Measurements from ENCODE around the gene CDC6.
"Not testable (repeated sequence)": the region's sequence is repeated elsewhere in the genome, so short reads cannot be mapped to it uniquely, and the experiment has no call there.

Gene CDC6

DNA sequence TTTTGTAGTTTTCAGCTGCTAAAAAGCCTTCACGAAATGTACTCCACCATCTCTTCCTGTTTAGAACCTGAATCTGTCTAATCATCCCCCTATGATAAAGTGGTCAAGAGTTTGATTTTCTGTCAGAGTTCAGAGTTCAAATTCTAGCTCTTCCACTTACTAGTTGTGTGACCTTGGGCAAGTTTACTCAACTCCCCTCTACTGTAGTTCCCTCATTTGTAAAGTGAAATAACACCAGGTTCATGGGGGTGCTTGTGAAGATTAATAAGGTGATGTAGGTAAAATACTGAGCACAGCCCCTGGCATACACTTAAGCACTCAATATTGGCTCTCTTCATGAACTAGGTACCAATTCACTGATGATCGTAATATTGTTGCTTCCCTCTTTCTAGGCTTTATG lies 1.2 kb upstream of the CDC6 start:
- no peaks in the 10 kb centered on the region for H3K27me3 ChIP-seq (ENCODE audit: control insufficient read depth in 1 of 2, insufficient read depth in 2 of 2, low read length in 2 of 2)
- H3K27ac ChIP-seq (ENCODE audit: low read depth, low read length) = no peak overlapping the region
- H3K4me3 ChIP-seq (ENCODE audit: low read depth in 1 of 2, low read length in 2 of 2) = no peak overlapping the region
- H3K36me3 ChIP-seq (ENCODE audit: control insufficient read depth in 1 of 2, insufficient read depth in 2 of 2, low read length in 2 of 2) = peaks cover 0 to 3% of the 10 kb centered on the region in 2 donors
- H3K4me1 ChIP-seq (ENCODE audit: control insufficient read depth in 1 of 2, insufficient read depth in 2 of 2, low read length in 2 of 2) = peaks cover 20 to 33% of the 10 kb centered on the region in 2 donors
- H3K9ac ChIP-seq (ENCODE audit: low read depth in 1 of 2, low read length in 2 of 2) = no peak overlapping the region
- no peaks in the 10 kb centered on the region for H3K9me3 ChIP-seq (ENCODE audit: control insufficient read depth in 1 of 2, low read length in 2 of 2)

DNA sequence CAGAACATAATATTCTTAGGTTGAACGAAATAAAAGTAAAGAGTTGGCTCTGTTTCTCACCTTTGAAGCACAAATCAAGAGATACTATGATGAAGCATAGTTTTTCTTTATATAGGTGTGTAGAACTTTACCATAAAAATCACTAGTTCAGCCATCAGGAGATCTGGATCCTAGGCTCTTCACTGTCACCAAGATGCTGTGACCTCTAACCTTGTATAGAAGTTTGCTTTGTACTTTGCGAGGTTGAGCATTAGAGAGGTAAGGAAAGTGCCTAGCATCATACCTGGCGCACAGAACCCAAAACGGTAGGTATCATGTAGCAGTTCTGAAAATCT lies 553 bp upstream of the CDC6 start:
- Histone ChIP-seq H3K4me1 (ENCODE audit: control insufficient read depth in 1 of 2, insufficient read depth in 2 of 2, low read length in 2 of 2) (peaks cover 20 to 33% of the 10 kb centered on the region in 2 donors), H3K4me3 (ENCODE audit: low read depth in 1 of 2, low read length in 2 of 2) (peak overlapping the region in 1 of 2 donors; percentile 50), H3K36me3 (ENCODE audit: control insufficient read depth in 1 of 2, insufficient read depth in 2 of 2, low read length in 2 of 2) (peaks cover 0 to 3% of the 10 kb centered on the region in 2 donors), H3K9ac (ENCODE audit: low read depth in 1 of 2, low read length in 2 of 2) (peak overlapping the region in 1 of 2 donors; percentile 8), H3K27ac (ENCODE audit: low read depth, low read length) (no peak overlapping the region), H3K9me3 (ENCODE audit: control insufficient read depth in 1 of 2, low read length in 2 of 2) (no peaks in the 10 kb centered on the region), H3K27me3 (ENCODE audit: control insufficient read depth in 1 of 2, insufficient read depth in 2 of 2, low read length in 2 of 2) (no peaks in the 10 kb centered on the region)

DNA sequence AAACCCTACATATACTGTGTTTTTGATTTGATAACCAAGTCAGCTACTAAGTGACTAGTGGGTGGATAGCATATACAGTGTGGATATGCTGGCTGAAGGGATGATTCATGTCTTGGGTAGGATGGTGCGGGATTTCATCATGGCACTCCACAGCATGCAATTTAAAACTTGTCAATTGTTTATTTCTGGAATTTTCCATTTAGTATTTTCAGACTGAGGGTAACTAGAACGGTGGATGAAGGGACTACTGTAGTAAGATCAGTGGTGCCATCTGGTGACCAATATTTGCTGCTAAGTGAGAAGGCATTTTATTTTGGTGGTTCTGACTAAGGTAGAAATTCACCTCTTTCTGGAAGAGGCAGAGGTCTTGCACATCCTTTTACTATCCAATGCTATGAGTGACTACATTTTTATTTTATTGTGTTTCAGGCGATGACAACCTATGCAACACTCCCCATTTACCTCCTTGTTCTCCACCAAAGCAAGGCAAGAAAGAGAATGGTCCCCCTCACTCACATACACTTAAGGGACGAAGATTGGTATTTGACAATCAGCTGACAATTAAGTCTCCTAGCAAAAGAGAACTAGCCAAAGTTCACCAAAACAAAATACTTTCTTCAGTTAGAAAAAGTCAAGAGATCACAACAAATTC lies 3.1 kb downstream of the CDC6 start:
- no peaks in the 10 kb centered on the region for H3K9me3 ChIP-seq (ENCODE audit: control insufficient read depth in 1 of 2, low read length in 2 of 2)
- H3K4me1 ChIP-seq (ENCODE audit: control insufficient read depth in 1 of 2, insufficient read depth in 2 of 2, low read length in 2 of 2) = peaks cover 15% of the 10 kb centered on the region in 2 donors
- H3K27ac ChIP-seq (ENCODE audit: low read depth, low read length) = no peak overlapping the region
- no peak overlapping the region for H3K4me3 ChIP-seq (ENCODE audit: low read depth in 1 of 2, low read length in 2 of 2)
- H3K27me3 ChIP-seq (ENCODE audit: control insufficient read depth in 1 of 2, insufficient read depth in 2 of 2, low read length in 2 of 2) = no peaks in the 10 kb centered on the region
- peaks cover 3 to 18% of the 10 kb centered on the region in 2 donors for H3K36me3 ChIP-seq (ENCODE audit: control insufficient read depth in 1 of 2, insufficient read depth in 2 of 2, low read length in 2 of 2)
- no peak overlapping the region for H3K9ac ChIP-seq (ENCODE audit: low read depth in 1 of 2, low read length in 2 of 2)

DNA sequence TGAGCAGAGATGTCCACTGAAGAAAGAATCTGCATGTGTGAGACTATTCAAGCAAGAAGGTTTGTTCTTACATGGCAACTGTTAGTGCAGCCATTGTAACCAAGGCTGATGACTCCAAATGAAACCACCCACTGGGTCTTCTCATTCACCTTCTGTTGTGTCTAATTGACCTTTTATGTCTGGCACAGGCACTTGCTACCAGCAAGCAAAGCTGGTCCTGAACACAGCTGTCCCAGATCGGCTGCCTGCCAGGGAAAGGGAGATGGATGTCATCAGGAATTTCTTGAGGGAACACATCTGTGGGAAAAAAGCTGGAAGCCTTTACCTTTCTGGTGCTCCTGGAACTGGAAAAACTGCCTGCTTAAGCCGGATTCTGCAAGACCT lies 3.6 kb downstream of the CDC6 start:
- no peaks in the 10 kb centered on the region for H3K27me3 ChIP-seq (ENCODE audit: control insufficient read depth in 1 of 2, insufficient read depth in 2 of 2, low read length in 2 of 2)
- H3K36me3 ChIP-seq (ENCODE audit: control insufficient read depth in 1 of 2, insufficient read depth in 2 of 2, low read length in 2 of 2) = peaks cover 3 to 23% of the 10 kb centered on the region in 2 donors
- no peaks in the 10 kb centered on the region for H3K9me3 ChIP-seq (ENCODE audit: control insufficient read depth in 1 of 2, low read length in 2 of 2)
- no peak overlapping the region for H3K9ac ChIP-seq (ENCODE audit: low read depth in 1 of 2, low read length in 2 of 2)
- peaks cover 15% of the 10 kb centered on the region in 2 donors for H3K4me1 ChIP-seq (ENCODE audit: control insufficient read depth in 1 of 2, insufficient read depth in 2 of 2, low read length in 2 of 2)
- no peak overlapping the region for H3K27ac ChIP-seq (ENCODE audit: low read depth, low read length)
- H3K4me3 ChIP-seq (ENCODE audit: low read depth in 1 of 2, low read length in 2 of 2) = no peak overlapping the region

DNA sequence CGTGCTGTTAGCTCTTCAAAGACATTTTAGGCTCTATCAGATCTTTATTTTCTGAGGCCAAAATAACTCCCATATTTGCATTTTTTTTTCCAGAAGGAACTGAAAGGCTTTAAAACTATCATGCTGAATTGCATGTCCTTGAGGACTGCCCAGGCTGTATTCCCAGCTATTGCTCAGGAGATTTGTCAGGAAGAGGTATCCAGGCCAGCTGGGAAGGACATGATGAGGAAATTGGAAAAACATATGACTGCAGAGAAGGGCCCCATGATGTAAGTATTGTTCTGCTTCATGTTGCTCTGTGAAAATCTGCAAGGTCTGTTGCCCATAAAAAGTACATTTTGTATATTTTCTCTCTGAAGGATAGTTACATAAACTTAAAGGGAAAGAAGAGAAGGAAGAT lies 5.7 kb downstream of the CDC6 start:
- H3K9me3 ChIP-seq (ENCODE audit: control insufficient read depth in 1 of 2, low read length in 2 of 2) = no peaks in the 10 kb centered on the region
- no peaks in the 10 kb centered on the region for H3K27me3 ChIP-seq (ENCODE audit: control insufficient read depth in 1 of 2, insufficient read depth in 2 of 2, low read length in 2 of 2)
- peaks cover 4% of the 10 kb centered on the region in 2 donors for H3K4me1 ChIP-seq (ENCODE audit: control insufficient read depth in 1 of 2, insufficient read depth in 2 of 2, low read length in 2 of 2)
- H3K4me3 ChIP-seq (ENCODE audit: low read depth in 1 of 2, low read length in 2 of 2) = no peak overlapping the region
- H3K9ac ChIP-seq (ENCODE audit: low read depth in 1 of 2, low read length in 2 of 2) = no peak overlapping the region
- peaks cover 3 to 29% of the 10 kb centered on the region in 2 donors for H3K36me3 ChIP-seq (ENCODE audit: control insufficient read depth in 1 of 2, insufficient read depth in 2 of 2, low read length in 2 of 2)
- no peak overlapping the region for H3K27ac ChIP-seq (ENCODE audit: low read depth, low read length)

DNA sequence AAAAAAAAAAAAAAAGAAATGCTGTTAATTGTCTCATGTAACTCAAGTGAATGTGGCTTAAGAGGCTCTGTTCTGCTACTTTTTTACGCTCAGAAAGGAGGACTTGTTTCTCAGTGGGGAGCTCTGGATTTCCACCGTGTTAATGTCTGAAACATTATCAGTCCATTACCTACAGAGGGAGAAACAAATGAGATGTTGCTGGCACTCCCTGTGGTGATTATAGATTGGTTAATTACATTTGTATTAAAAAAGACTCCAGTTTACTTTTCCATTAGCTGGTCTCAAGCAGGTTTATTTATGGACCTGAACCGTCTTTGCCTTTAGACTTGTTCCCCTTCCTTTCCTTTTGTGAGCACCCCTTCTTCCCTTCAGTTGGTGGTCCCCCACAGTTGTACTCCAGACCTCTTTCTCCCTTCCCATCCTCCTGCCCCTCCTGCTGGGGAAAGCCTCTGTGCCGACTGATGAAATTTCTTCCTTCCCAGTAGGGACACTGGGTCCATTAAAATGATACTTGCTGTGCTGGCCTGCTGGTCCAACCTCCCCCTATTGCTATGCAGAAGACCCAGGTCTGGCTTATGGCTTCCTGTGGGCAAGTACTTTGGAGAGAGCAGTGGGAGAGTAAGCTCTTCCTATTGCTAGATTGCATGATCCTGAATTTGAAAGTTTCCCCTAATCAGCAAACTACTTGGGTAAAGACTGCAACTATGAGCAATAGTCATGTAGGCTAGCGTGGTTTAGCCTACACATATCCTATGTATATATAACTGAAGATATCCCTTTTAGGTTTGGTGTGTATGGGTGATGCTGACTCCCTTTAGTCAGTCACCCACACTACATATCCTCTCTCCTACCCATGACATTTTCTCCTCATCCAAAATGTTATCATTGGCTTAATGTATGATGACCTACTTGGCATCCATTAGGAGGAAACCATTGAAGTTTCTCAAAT lies 8.1 kb downstream of the CDC6 start:
- Histone ChIP-seq H3K27me3 (ENCODE audit: control insufficient read depth in 1 of 2, insufficient read depth in 2 of 2, low read length in 2 of 2) (no peaks in the 10 kb centered on the region), H3K4me3 (ENCODE audit: low read depth in 1 of 2, low read length in 2 of 2) (no peak overlapping the region), H3K27ac (ENCODE audit: low read depth, low read length) (no peak overlapping the region), H3K9me3 (ENCODE audit: control insufficient read depth in 1 of 2, low read length in 2 of 2) (no peaks in the 10 kb centered on the region), H3K36me3 (ENCODE audit: control insufficient read depth in 1 of 2, insufficient read depth in 2 of 2, low read length in 2 of 2) (peaks cover 3 to 29% of the 10 kb centered on the region in 2 donors), H3K4me1 (ENCODE audit: control insufficient read depth in 1 of 2, insufficient read depth in 2 of 2, low read length in 2 of 2) (no peaks in the 10 kb centered on the region), H3K9ac (ENCODE audit: low read depth in 1 of 2, low read length in 2 of 2) (no peak overlapping the region)

DNA sequence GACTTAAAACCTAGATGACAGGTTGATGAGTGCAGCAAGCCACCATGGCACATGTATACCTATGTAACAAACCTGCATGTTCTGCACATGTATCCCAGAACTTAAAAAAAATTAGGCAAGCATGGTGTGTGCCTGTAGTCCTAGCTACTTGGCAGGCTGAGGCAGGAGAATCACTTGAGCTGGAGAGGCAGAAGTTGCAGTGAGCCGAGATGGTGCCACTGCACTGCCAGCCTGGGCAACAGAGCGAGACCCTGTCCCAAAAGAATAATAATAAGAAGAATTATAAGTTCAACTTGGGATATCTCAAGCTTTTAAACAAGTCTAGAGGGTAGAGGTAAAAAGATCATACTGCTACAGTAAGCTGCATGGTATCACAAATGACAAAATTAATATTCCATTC lies 9.8 kb downstream of the CDC6 start:
- H3K4me1 ChIP-seq (ENCODE audit: control insufficient read depth in 1 of 2, insufficient read depth in 2 of 2, low read length in 2 of 2) = no peaks in the 10 kb centered on the region
- H3K4me3 ChIP-seq (ENCODE audit: low read depth in 1 of 2, low read length in 2 of 2) = no peak overlapping the region
- H3K9me3 ChIP-seq (ENCODE audit: control insufficient read depth in 1 of 2, low read length in 2 of 2) = no peaks in the 10 kb centered on the region
- no peak overlapping the region for H3K27ac ChIP-seq (ENCODE audit: low read depth, low read length)
- no peak overlapping the region for H3K9ac ChIP-seq (ENCODE audit: low read depth in 1 of 2, low read length in 2 of 2)
- H3K36me3 ChIP-seq (ENCODE audit: control insufficient read depth in 1 of 2, insufficient read depth in 2 of 2, low read length in 2 of 2) = peaks cover 0 to 31% of the 10 kb centered on the region in 2 donors
- H3K27me3 ChIP-seq (ENCODE audit: control insufficient read depth in 1 of 2, insufficient read depth in 2 of 2, low read length in 2 of 2) = no peaks in the 10 kb centered on the region

DNA sequence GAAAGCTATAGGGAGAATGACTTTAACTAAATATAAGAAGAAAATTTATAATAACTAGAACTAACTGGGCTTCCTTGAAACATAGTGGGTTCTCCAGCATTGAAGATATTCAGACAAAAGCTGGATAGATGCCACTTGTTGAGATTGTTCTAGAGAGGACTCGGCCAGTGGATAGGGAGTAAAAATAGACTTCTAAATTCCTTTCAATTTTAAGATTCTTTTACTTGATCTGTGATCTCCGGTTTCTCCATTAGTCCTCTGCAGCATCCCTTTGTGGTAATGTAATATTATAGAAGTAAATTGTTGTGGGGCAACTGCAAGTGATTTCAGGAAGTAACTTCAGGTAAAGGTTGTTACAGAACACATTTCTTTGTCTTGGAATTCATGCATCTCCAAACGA lies 11.0 kb downstream of the CDC6 start:
- H3K27me3 ChIP-seq (ENCODE audit: control insufficient read depth in 1 of 2, insufficient read depth in 2 of 2, low read length in 2 of 2) = no peaks in the 10 kb centered on the region
- H3K27ac ChIP-seq (ENCODE audit: low read depth, low read length) = no peak overlapping the region
- H3K4me1 ChIP-seq (ENCODE audit: control insufficient read depth in 1 of 2, insufficient read depth in 2 of 2, low read length in 2 of 2) = peaks cover 7 to 8% of the 10 kb centered on the region in 2 donors
- H3K9ac ChIP-seq (ENCODE audit: low read depth in 1 of 2, low read length in 2 of 2) = no peak overlapping the region
- H3K4me3 ChIP-seq (ENCODE audit: low read depth in 1 of 2, low read length in 2 of 2) = no peak overlapping the region
- peaks cover 0 to 26% of the 10 kb centered on the region in 2 donors for H3K36me3 ChIP-seq (ENCODE audit: control insufficient read depth in 1 of 2, insufficient read depth in 2 of 2, low read length in 2 of 2)
- H3K9me3 ChIP-seq (ENCODE audit: control insufficient read depth in 1 of 2, low read length in 2 of 2) = no peaks in the 10 kb centered on the region

DNA sequence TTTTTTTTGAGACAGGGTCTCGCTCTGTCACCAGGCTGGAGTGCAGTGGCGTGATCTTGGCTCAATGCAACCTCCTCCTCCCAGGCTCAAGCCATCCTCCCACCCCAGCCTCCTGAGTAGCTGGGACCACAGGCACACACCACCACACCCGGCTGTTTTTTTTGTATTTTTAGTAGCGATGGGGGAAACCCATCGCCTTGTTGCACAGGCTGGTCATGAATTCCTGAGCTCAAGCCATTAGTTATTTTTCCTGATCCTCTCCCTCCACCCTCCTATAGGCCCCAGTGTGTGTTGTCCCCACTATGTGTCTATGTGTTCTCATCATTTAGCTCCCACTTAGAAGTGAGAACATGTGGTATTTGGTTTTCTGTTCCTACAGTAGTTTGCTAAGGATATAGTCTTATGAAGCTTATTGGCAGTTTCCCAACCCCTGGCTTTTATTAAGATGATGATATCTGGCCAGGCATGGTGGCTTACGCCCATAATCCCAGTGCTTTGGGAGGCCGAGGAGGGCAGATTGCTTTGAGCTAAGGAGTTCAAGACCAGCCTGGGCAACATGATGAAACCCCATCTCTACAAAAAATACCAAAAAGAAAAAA lies 11.6 kb downstream of the CDC6 start:
- H3K4me1 ChIP-seq (ENCODE audit: control insufficient read depth in 1 of 2, insufficient read depth in 2 of 2, low read length in 2 of 2) = peaks cover 8 to 11% of the 10 kb centered on the region in 2 donors
- not testable (repeated sequence) for H3K27me3 ChIP-seq (ENCODE audit: control insufficient read depth in 1 of 2, insufficient read depth in 2 of 2, low read length in 2 of 2); H3K9me3 ChIP-seq (ENCODE audit: control insufficient read depth in 1 of 2, low read length in 2 of 2); H3K27ac ChIP-seq (ENCODE audit: low read depth, low read length); H3K9ac ChIP-seq (ENCODE audit: low read depth in 1 of 2, low read length in 2 of 2); H3K4me3 ChIP-seq (ENCODE audit: low read depth in 1 of 2, low read length in 2 of 2)
- H3K36me3 ChIP-seq (ENCODE audit: control insufficient read depth in 1 of 2, insufficient read depth in 2 of 2, low read length in 2 of 2) = peaks cover 0 to 21% of the 10 kb centered on the region in 2 donors

DNA sequence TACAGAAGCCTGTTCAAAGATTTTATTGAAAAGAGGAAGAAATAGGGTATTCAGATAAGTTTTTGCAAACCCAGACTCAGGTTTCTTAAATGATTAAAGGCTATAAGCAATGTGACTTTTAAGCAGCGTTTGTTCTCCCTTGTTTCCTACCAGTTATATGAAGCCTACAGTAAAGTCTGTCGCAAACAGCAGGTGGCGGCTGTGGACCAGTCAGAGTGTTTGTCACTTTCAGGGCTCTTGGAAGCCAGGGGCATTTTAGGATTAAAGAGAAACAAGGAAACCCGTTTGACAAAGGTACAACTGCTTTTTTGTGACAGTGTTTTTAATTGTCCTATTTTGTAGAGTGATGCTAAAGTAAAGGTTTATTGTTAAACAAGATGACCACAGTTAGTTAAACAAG lies 13.6 kb downstream of the CDC6 start:
- H3K4me1 ChIP-seq (ENCODE audit: control insufficient read depth in 1 of 2, insufficient read depth in 2 of 2, low read length in 2 of 2) = peaks cover 10 to 13% of the 10 kb centered on the region in 2 donors
- H3K9me3 ChIP-seq (ENCODE audit: control insufficient read depth in 1 of 2, low read length in 2 of 2) = no peaks in the 10 kb centered on the region
- no peak overlapping the region for H3K4me3 ChIP-seq (ENCODE audit: low read depth in 1 of 2, low read length in 2 of 2)
- no peak overlapping the region for H3K27ac ChIP-seq (ENCODE audit: low read depth, low read length)
- no peak overlapping the region for H3K9ac ChIP-seq (ENCODE audit: low read depth in 1 of 2, low read length in 2 of 2)
- no peaks in the 10 kb centered on the region for H3K27me3 ChIP-seq (ENCODE audit: control insufficient read depth in 1 of 2, insufficient read depth in 2 of 2, low read length in 2 of 2)
- H3K36me3 ChIP-seq (ENCODE audit: control insufficient read depth in 1 of 2, insufficient read depth in 2 of 2, low read length in 2 of 2) = peaks cover 0 to 8% of the 10 kb centered on the region in 2 donors

Measured in duodenal mucosa (tissue), 2 donors.